HG03045 (cell line): ENCODE data around the gene IGSF21.

ENCODE experiments used
- ATAC-seq: cut with Tn5 transposase; IDR thresholded peaks from one replicate; pipeline ENCODE4 v1.9.1; 2021; ENCODE audit warnings: mild to moderate bottlenecking, moderate library complexity; ENCODE audit not compliant: unreplicated experiment

IGSF21 gene

GRCh38 chr1:18323259-18323658 is 215.7 kb downstream of the IGSF21 start:
- no peak for ATAC-seq

DNA sequence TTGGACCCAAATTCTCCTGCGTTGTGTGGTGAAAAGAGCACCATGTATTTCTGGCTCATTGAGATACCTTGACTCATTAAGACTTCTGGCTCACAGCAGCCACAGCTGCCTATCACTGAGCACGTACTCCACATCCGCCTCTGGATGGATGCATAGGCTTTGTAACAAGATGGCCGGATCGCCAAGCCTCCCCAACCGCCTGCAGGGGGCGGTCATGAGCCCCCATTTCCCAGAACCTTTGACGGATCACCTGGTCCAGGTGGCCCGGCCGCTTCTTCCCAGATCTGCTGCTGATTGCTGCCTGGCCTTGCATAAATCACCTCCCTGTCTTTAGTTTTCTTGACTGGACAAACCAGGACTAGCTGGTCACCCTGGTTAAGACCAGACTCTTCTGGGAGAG is 216.6 kb downstream of the IGSF21 start:
- no peak for ATAC-seq

- no peak for ATAC-seq
Observed at GRCh38 chr1:18325136-18325535, 217.5 kb downstream of the IGSF21 start.

DNA sequence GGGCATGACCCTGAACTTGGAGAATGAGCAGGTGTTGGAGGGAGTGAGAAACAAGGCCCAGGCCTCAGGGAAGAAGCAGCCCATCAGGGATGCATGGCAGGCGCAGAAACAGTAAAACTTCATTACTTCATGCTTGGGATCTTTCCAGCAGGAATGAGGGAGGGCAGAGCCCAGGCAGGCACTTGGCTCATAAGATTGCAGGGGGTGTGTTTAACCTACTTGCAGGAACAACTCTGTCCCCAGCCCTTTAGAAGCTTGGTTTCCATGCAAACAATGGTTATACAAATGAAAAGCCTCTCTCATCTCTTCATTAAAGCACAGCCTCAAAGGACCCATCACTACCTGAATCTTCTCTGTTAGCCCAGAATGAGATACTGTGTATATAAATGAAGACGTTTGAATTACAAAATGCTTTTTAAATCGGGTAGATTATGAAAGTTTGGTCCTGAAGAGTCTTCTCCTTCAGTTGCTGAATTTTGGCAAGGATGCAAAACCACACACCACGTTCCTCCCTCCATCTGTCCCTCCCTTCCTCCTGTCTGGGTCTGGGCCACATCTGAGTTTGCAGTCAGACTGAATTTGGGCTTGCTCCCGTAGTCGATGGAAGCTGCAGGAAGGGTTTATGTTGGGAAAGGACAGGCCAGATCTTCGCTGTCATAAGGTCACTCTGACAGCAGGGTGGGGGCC is 218.8 kb downstream of the IGSF21 start:
- no peak for ATAC-seq

DNA sequence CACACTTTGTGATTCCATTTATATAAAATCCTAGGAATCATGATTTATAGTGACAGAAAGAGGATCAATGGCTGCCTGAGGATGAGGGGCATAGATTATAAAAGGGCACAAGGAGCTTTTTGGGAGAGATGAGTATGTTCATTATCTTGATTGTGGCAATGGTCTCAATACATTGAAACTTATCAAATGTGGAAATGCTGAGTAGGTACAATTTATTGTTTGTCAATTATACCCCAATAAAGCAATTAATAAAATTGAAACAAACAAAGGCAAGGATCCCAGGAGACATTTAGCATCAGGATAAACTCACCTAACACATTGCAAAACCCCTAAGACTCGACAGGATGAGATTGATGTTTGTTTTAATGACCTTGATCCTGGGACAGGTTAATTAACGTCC is 220.1 kb downstream of the IGSF21 start:
- no peak for ATAC-seq

DNA sequence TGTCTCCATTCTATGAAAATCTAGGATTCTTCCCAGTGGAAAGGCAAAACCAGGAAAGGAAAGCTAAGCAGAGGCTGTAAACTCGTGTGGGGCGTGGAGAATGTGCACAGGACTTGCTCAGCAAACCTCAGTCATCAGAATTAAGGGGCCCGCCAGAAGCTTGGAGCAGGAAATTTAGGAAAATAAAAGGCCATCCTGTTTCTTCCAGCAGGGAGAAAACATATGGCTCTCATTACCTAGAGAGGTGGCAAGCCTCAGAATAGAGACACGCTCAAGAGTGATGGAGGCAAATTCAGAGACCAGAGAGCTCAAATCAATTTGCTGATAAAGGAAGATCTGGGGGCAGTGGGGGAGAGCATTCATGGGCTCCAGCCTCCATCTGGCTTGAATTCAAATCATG is 221.2 kb downstream of the IGSF21 start:
- no peak for ATAC-seq

- ATAC-seq: no peak
Observed at GRCh38 chr1:18329469-18330253, 222.1 kb downstream of the IGSF21 start.

DNA sequence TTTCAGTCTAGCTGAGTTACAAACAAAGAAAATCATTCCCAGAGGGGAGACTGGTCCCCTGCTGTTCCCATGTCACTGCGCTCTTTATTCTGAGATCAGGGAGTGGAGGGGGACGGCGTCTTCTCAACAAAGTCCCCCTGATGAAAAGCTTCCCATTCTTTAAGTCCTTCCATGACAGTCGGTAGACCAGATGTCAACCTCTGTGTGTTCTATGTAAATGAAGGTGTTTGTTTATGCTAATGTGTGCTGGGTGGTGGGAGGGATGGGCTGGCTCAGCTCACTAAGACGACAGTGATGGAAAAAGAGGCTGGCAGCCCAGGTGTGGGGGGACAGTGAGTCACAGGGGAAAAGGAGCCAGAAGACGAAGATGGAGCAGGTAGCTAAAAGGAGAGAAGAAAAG is 225.0 kb downstream of the IGSF21 start:
- no peak for ATAC-seq

GRCh38 chr1:18333220-18333619 is 225.6 kb downstream of the IGSF21 start:
- no peak for ATAC-seq

GRCh38 chr1:18336801-18337200 is 229.2 kb downstream of the IGSF21 start:
- ATAC-seq: no peak

- no peak for ATAC-seq
Observed at GRCh38 chr1:18337757-18338156, 230.2 kb downstream of the IGSF21 start.

GRCh38 chr1:18339161-18339560 is 231.6 kb downstream of the IGSF21 start:
- no peak for ATAC-seq

DNA sequence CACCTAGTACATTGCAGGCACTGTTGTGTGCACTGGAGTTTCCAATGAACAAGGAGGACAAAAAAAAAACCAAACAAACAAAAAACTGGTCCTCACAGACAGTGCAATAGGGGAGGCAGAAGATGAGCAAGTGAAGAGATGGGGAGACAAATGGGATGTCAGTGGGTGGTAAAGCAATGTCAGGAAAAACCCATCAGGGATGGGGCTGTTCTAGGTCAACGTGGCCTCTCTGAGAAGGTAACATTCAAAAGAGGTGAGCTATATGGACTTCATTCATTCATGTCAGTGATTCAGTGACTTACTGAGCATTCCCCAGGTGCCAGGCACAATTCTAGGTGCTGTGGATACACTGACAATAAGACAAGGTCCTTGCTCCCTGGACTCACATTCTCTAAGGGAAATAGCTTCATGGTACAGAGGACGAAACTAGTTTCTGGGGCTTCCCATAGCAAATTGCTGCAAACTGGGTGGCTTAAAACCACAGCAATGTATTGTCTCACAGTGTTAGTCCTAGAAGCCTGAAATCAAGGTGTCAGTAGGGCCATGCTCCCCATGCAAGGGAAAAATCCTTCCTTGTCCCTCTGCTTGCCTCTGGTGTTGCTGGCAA is 232.7 kb downstream of the IGSF21 start:
- no peak for ATAC-seq

DNA sequence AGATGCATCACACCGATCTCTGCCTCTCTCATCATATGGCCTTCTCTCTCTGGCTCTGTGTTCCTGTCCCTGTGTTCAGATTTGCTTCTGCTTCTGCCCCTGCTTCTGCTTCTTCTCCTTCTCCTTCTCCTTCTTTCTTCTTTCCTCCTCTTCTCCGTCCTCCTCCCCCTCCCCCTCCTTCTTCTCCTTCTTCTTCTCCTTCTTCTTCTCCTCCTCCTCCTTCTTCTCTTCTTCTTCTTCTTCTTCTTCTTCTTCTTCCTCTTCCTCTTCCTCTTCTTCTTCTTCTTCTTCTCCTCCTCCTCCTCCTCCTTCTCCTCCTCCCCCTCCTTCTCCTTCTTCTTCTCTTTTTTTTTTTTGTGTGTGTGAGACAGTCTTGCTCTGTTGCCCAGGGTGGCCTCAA is 233.2 kb downstream of the IGSF21 start:
- ATAC-seq: no peak

DNA sequence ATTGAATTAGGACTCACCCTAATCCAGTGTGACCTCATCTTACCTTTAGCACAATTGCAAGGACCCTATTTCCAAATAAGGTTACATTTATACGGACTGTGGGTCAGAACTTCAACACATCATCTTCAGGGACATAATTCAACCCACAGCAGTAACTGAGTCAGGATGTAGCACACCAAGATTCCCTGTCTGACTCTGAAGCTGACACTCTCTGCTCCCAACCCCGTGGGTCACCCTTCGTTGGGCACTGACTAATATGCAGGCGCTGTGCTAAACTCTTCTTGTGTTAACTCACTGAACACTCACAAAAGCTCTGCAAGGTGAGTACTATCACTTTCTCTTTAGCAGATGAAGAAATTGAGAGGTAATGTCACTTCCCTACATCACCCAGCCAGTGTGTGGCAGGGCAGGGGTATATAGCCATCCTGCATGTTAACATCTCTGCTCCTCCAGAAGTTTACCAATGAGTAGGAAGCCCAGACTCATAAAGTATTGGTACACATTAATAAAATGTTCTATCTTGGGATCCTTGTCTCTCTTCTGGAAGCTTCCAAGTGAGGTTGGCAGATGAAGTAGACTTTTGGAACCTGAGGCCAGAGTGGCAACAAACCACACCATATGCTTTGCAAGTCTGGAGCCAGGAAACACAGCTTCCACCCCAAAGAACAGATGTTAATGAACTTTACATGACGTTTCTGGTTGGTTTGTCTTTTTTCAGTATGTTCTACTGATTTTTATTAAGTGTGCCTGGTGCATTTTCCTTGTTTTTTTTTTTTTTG is 233.9 kb downstream of the IGSF21 start:
- ATAC-seq: no peak

DNA sequence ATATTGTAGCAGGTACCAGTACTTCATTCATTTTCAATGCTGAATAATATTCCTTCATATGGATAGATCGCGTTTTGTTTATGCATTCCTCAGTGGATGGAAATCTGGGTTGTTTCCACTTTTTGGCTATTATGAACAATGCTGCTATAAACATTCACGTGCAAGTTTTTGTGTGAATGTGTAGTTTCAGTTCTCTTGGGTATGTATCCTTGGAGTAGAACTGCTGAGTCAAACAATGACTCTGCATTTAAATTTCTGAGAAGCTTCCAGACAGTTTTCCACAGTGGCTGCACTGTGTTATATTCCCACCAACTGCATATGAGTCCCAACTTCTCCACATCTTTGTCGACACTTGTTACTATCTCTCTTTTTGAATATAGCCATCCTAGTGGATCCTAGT is 235.1 kb downstream of the IGSF21 start:
- no peak for ATAC-seq

- ATAC-seq: no peak
Observed at GRCh38 chr1:18343581-18343980, 236.0 kb downstream of the IGSF21 start.

- ATAC-seq: no peak
Observed at GRCh38 chr1:18344755-18345154, 237.2 kb downstream of the IGSF21 start.

- ATAC-seq: no peak
Observed at GRCh38 chr1:18347559-18347958, 240.0 kb downstream of the IGSF21 start.

DNA sequence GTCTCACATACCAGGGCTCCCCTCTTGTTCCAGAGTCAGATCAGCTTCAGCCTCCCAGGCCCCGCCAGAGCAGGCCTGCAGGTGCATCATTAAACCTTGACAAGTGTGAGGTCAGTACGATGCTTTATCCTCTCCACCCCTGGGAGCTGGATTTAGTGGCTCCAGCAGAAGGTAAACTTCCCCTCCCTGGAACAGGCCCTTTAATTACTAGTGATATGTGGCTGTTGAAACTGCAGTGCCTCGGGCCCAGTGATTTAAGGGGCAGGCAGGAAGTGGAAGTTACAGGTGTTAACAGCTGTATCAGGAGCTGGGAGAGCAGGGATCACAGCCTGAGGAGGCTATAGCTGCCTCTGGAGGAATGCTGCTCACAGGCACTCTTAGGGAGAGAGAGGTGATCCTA is 240.8 kb downstream of the IGSF21 start:
- ATAC-seq: no peak

DNA sequence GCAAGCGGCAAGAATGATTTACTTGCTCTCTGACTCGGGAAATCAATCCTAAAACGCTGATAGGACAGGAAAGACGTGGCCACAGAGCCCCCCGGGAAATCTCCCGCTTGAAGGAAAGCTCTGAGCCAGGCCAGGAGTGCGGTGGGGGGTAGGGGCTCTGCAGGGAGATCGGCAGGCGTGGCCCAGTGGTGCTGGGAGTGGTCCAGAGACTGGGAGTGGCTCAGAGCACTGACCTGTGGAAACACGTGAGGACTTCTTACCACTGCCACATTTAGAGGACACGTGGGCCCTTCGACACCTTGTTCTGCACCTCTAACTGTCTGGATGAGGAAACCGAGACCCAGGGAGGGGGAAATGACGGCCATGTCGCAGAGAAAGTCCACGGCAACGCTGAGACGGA is 243.1 kb downstream of the IGSF21 start:
- ATAC-seq: no peak
